NCI-H146 treated with DMSO at 0.1 percent for 48 hours (cell line): ENCODE data around the gene CDADC1.
"Not testable (repeated sequence)": the region's sequence is repeated elsewhere in the genome, so short reads cannot be mapped to it uniquely, and the experiment has no call there.

Experiments
- DNase-seq: peaks from one replicate; lab custom pipeline; 2025; ENCODE audit not compliant: unreplicated experiment; lab: John Stamatoyannopoulos, UW

CDADC1 gene

GRCh38 chr13:49311816-49312215 is 64.1 kb downstream of the CDADC1 start:
- no peak for DNase-seq

- no peak for DNase-seq
Observed at GRCh38 chr13:49314344-49314882, 66.7 kb downstream of the CDADC1 start.

GRCh38 chr13:49315036-49315565 is 67.4 kb downstream of the CDADC1 start:
- no peak for DNase-seq

- DNase-seq: no peak
Observed at GRCh38 chr13:49315756-49316482, 68.2 kb downstream of the CDADC1 start.

- no peak for DNase-seq
Observed at GRCh38 chr13:49319551-49319950, 71.8 kb downstream of the CDADC1 start.

GRCh38 chr13:49319951-49320350 is 72.2 kb downstream of the CDADC1 start:
- no peak for DNase-seq

- DNase-seq: no peak
Observed at GRCh38 chr13:49320975-49321374, 73.2 kb downstream of the CDADC1 start.

- DNase-seq: no peak
Observed at GRCh38 chr13:49322702-49323101, 75.0 kb downstream of the CDADC1 start.

GRCh38 chr13:49323344-49323743 is 75.6 kb downstream of the CDADC1 start:
- DNase-seq: no peak

- no peak for DNase-seq
Observed at GRCh38 chr13:49326222-49326917, 78.6 kb downstream of the CDADC1 start.

- DNase-seq: not testable (repeated sequence)
Observed at GRCh38 chr13:49327145-49327544, 79.4 kb downstream of the CDADC1 start.

- no peak for DNase-seq
Observed at GRCh38 chr13:49329831-49330545, 82.3 kb downstream of the CDADC1 start.

- no peak for DNase-seq
Observed at GRCh38 chr13:49330546-49330864, 82.8 kb downstream of the CDADC1 start.

- no peak for DNase-seq
Observed at GRCh38 chr13:49336655-49337054, 88.9 kb downstream of the CDADC1 start.

- no peak for DNase-seq
Observed at GRCh38 chr13:49340161-49340560, 92.4 kb downstream of the CDADC1 start.

- DNase-seq: no peak
Observed at GRCh38 chr13:49341517-49341916, 93.8 kb downstream of the CDADC1 start.

GRCh38 chr13:49341941-49342340 is 94.2 kb downstream of the CDADC1 start:
- DNase-seq: no peak

- DNase-seq: no peak
Observed at GRCh38 chr13:49342454-49342853, 94.7 kb downstream of the CDADC1 start.
